Suprapubic skin (tissue), 4 donors: ENCODE results near the gene PIPOX. TPM values are rescaled to one million over a fixed set of nuclear protein-coding genes. Genes with fewer than 3 reads are reported as not detected.

Source experiments
- DNase-seq, 2 donors: peaks; one replicate each; pipeline ENCODE4 v3.0.0-alpha.2; 2019; ENCODE audit warnings: low spot score in 2 of 2
- H3K27ac ChIP-seq: fragments of 200-600 bp; sonication (generic); one replicate; pipeline ENCODE4 v1.5.1; 2019
- H3K27me3 ChIP-seq: fragments of 200-600 bp; sonication (generic); one replicate; pipeline ENCODE4 v1.5.1; 2019
- H3K36me3 ChIP-seq: fragments of 200-600 bp; sonication (generic); one replicate; pipeline ENCODE4 v1.5.1; 2019
- H3K4me1 ChIP-seq: fragments of 200-600 bp; sonication (generic); one replicate; pipeline ENCODE4 v1.5.1; 2019
- H3K4me3 ChIP-seq: fragments of 200-600 bp; sonication (generic); one replicate; pipeline ENCODE4 v1.5.1; 2019; ENCODE audit warnings: mild to moderate bottlenecking
- H3K9me3 ChIP-seq: fragments of 200-600 bp; sonication (generic); one replicate; pipeline ENCODE4 v1.5.1; 2019
- CTCF ChIP-seq, 2 donors: fragments of 200-600 bp in 1 of 2; fragments of 450-650 bp in 1 of 2; sonication (generic) in 1 of 2; IDR thresholded peaks; one replicate each; pipeline ENCODE4 v1.5.1; 2016 to 2019; ENCODE audit warnings: antibody characterized with exemption in 2 of 2, mild to moderate bottlenecking in 1 of 2, moderate library complexity in 1 of 2
- EP300 ChIP-seq: sonication (generic); formaldehyde crosslinking; IDR thresholded peaks from one replicate; pipeline ENCODE4 v1.6.1; 2017; ENCODE audit warnings: antibody characterized with exemption
- POLR2A ChIP-seq, 2 donors: fragments of 450-650 bp; IDR thresholded peaks; one replicate each; pipeline ENCODE4 v1.6.1; 2017; ENCODE audit warnings: antibody characterized with exemption in 2 of 2, mild to moderate bottlenecking in 2 of 2, moderate library complexity in 2 of 2
- POLR2AphosphoS5 ChIP-seq, 3 donors: sonication (generic); formaldehyde crosslinking; IDR thresholded peaks; one replicate each; pipeline ENCODE4 v1.6.1; 2017; ENCODE audit warnings: antibody characterized with exemption in 3 of 3
- WGBS: methylation state at CpG from one replicate; pipeline ENCODE4 v1.1.5; 2018; 5-methylcytosine and 5-hydroxymethylcytosine counted together
- total RNA-seq, 4 donors: library from RNA; depleted of rRNA; stranded (reverse); fragments of >200 nt; gene quantifications; one replicate each; pipeline ENCODE4 v1.1.0, GENCODE V29; 2016

The PIPOX gene
- total RNA-seq, 4 donors from 2014 or later = 1.3 to 3.7 (median 3.0) TPM

GRCh38 chr17:29042026-29042678 is 789 bp upstream of the PIPOX start:
- 82% methylated on average over 11 of the region's 11 CpGs for WGBS
- Histone ChIP-seq H3K9me3 (no peaks in the 10 kb centered on the region), H3K27ac (no peak overlapping the region)

GRCh38 chr17:29043539-29044145 is 701 bp downstream of the PIPOX start:
- DNase-seq = no peak
- no peaks in the 10 kb centered on the region for H3K9me3 ChIP-seq
- WGBS = 92% methylated on average over 3 of the region's 3 CpGs
- peaks cover 8% of the 10 kb centered on the region for H3K4me1 ChIP-seq
- no peak overlapping the region for H3K27ac ChIP-seq
- no peak overlapping the region for H3K4me3 ChIP-seq
- no peaks in the 10 kb centered on the region for H3K27me3 ChIP-seq
- TF ChIP-seq POLR2AphosphoS5 (IDR thresholded peaks at IDR 0.05) = no peak
- no peak for TF ChIP-seq EP300
- TF ChIP-seq CTCF (IDR thresholded peaks at IDR 0.05) = no peak
- no peak for TF ChIP-seq POLR2A (IDR thresholded peaks at IDR 0.05)
- H3K36me3 ChIP-seq = no peaks in the 10 kb centered on the region

More at GRCh38 chr17:29042026-29042678, 789 bp upstream of the PIPOX start:
- no peaks in the 10 kb centered on the region for H3K36me3 ChIP-seq
- H3K4me3 ChIP-seq = no peak overlapping the region
- peaks cover 6% of the 10 kb centered on the region for H3K27me3 ChIP-seq
- H3K4me1 ChIP-seq = peaks cover 14% of the 10 kb centered on the region
- TF ChIP-seq POLR2A (IDR thresholded peaks at IDR 0.05) (no peak), POLR2AphosphoS5 (IDR thresholded peaks at IDR 0.05) (no peak), CTCF (IDR thresholded peaks at IDR 0.05) (no peak), EP300 (no peak)
- no peak for DNase-seq

GRCh38 chr17:29045026-29045425 is 2.1 kb downstream of the PIPOX start:
- Histone ChIP-seq H3K27ac (no peak overlapping the region), H3K36me3 (no peaks in the 10 kb centered on the region), H3K27me3 (no peaks in the 10 kb centered on the region), H3K4me3 (no peak overlapping the region), H3K9me3 (no peaks in the 10 kb centered on the region), H3K4me1 (peaks cover 8% of the 10 kb centered on the region)
- DNase-seq = no peak
- 95% methylated on average over 4 of the region's 4 CpGs for WGBS
- TF ChIP-seq POLR2AphosphoS5 (IDR thresholded peaks at IDR 0.05) = no peak
- TF ChIP-seq EP300 = no peak
- no peak for TF ChIP-seq CTCF (IDR thresholded peaks at IDR 0.05)
- no peak for TF ChIP-seq POLR2A (IDR thresholded peaks at IDR 0.05)

- TF ChIP-seq POLR2A (IDR thresholded peaks at IDR 0.05) = no peak
- no peak for TF ChIP-seq EP300
- no peak for TF ChIP-seq POLR2AphosphoS5 (IDR thresholded peaks at IDR 0.05)
- TF ChIP-seq CTCF (IDR thresholded peaks at IDR 0.05) = no peak
- H3K9me3 ChIP-seq = no peaks in the 10 kb centered on the region
- no peaks in the 10 kb centered on the region for H3K27me3 ChIP-seq
- H3K4me3 ChIP-seq = no peak overlapping the region
- H3K4me1 ChIP-seq = peaks cover 8% of the 10 kb centered on the region
- DNase-seq = no peak
- WGBS = 61% methylated on average over 7 of the region's 7 CpGs
- H3K36me3 ChIP-seq = no peaks in the 10 kb centered on the region
- no peak overlapping the region for H3K27ac ChIP-seq
Observed at GRCh38 chr17:29045734-29046472, 3.0 kb downstream of the PIPOX start.

- Histone ChIP-seq H3K9me3 (no peaks in the 10 kb centered on the region), H3K36me3 (no peaks in the 10 kb centered on the region), H3K4me3 (no peak overlapping the region), H3K27me3 (no peaks in the 10 kb centered on the region), H3K4me1 (peaks cover 8% of the 10 kb centered on the region), H3K27ac (no peak overlapping the region)
- 81% methylated on average over 5 of the region's 5 CpGs for WGBS
- DNase-seq = no peak
- no peak for TF ChIP-seq POLR2A (IDR thresholded peaks at IDR 0.05)
- TF ChIP-seq POLR2AphosphoS5 (IDR thresholded peaks at IDR 0.05) = no peak
- no peak for TF ChIP-seq CTCF (IDR thresholded peaks at IDR 0.05)
- TF ChIP-seq EP300 = no peak
Observed at GRCh38 chr17:29046473-29046839, 3.5 kb downstream of the PIPOX start.
